Adrenal gland (tissue), 12 donors: ENCODE data around the gene EDA. TPM values are rescaled to one million over a fixed set of nuclear protein-coding genes. Genes with fewer than 3 reads are reported as not detected.

Source experiments
- DNase-seq, 7 donors: peaks; one replicate each; pipeline ENCODE4 v3.0.0-alpha.2; 2019 to 2020
- H3K27ac ChIP-seq, 5 donors: fragments of 200-600 bp; sonication (generic) in 4 of 5; 1 replicate in 3 of 5; 2 replicates in 2 of 5; pipeline versions ENCODE4 v1.5.1 to v1.8.0; 2016 to 2020; ENCODE audit warnings: mild to moderate bottlenecking in 1 of 5
- H3K27me3 ChIP-seq: fragments of 200-600 bp; 2 replicates; pipeline ENCODE4 v1.8.0; 2021
- H3K36me3 ChIP-seq, 2 donors: fragments of 200-600 bp; replicated peaks in 1 of 2; 1 replicate in 1 of 2; 2 replicates in 1 of 2; pipeline versions ENCODE4 v1.5.1 to v1.8.0; 2018 to 2022
- H3K4me1 ChIP-seq, 2 donors: fragments of 200-600 bp; replicated peaks in 1 of 2; 1 replicate in 1 of 2; 2 replicates in 1 of 2; pipeline versions ENCODE4 v1.5.1 to v1.8.0; 2018 to 2021
- H3K4me3 ChIP-seq, 4 donors: fragments of 200-600 bp; sonication (generic) in 3 of 4; one replicate each; pipeline ENCODE4 v1.5.1; 2016 to 2018
- H3K9me3 ChIP-seq, 3 donors: fragments of 200-600 bp; sonication (generic) in 1 of 3; replicated peaks in 1 of 3; 1 replicate in 2 of 3; 2 replicates in 1 of 3; pipeline versions ENCODE4 v1.5.1 to v1.8.0; 2016 to 2021
- POLR2A ChIP-seq, 2 donors: fragments of 450-650 bp; IDR thresholded peaks; one replicate each; pipeline ENCODE4 v1.6.1; 2017; ENCODE audit warnings: antibody characterized with exemption in 2 of 2, mild to moderate bottlenecking in 2 of 2, moderate library complexity in 1 of 2
- WGBS, 4 donors: extraction: QIAGEN DNeasy Blood & Tissue Kit in 2 of 4; methylation state at CpG; one replicate each; pipeline versions ENCODE4 v1.1.5 to v1.1.7; 2013 to 2017; 5-methylcytosine and 5-hydroxymethylcytosine counted together
- intact Hi-C, 2 donors: fragments of 100-400 bp; cut with DNase I; formaldehyde crosslinking; loops; one replicate each; pipeline versions ENCODE4 v1.14.1 to v1.15.0; 2022 to 2023
- polyA plus RNA-seq, 3 donors: library from polyadenylated mRNA; stranded (reverse); fragments of 200-250 nt in 2 of 3; fragments of 350-450 nt in 1 of 3; fragmentation: Illumina TruSeq in 1 of 3; extraction: RNeasy Lipid Tissue Mini Kit (QIAGEN cat#74804) in 1 of 3; gene quantifications; one replicate each; pipeline ENCODE4 v1.2.3, GENCODE V29; 2013 to 2014
- total RNA-seq, 9 donors: library from RNA; depleted of rRNA in 4 of 9; stranded (reverse); fragments of >200 nt in 4 of 9; fragments of 120-200 nt in 1 of 9; fragmentation: NEBNext Ultra II Directional in 1 of 9; extraction: Animal tissue kit (Norgen Biotek cat#: 25700) in 1 of 9; gene quantifications; one replicate each; pipeline versions ENCODE4 v1.1.0 to v1.2.4, GENCODE V29; 2013 to 2023
- TF ChIP-seq, protein P1 (sequence below), 6 experiments: fragments of 450-650 bp in 4 of 6; fragments of 200-600 bp in 2 of 6; sonication (generic) in 1 of 6; IDR thresholded peaks; 1 replicate in 5 of 6; 2 replicates in 1 of 6; pipeline versions ENCODE4 v1.5.1 to v1.8.0; 2016 to 2021; ENCODE audit warnings: antibody characterized with exemption in 6 of 6, mild to moderate bottlenecking in 2 of 6, moderate library complexity in 1 of 6
- donor health status: healthy with polysubstance abuse.
- donor health status: Bipolar disorder and iron deficiency.
- donor health status: DM: yes; HTN: yes; CAD: no.
- donor health status: DM: no; HTN: no; CAD: no.
- donor health status: DM: no; HTN: no; CAD: no.
- donor health status: DM: yes; HTN: yes; CAD: no.

Gene EDA
- total and polyA plus RNA-seq, 12 donors, result 5.6 to 28.7 (median 17.2) TPM

DNA sequence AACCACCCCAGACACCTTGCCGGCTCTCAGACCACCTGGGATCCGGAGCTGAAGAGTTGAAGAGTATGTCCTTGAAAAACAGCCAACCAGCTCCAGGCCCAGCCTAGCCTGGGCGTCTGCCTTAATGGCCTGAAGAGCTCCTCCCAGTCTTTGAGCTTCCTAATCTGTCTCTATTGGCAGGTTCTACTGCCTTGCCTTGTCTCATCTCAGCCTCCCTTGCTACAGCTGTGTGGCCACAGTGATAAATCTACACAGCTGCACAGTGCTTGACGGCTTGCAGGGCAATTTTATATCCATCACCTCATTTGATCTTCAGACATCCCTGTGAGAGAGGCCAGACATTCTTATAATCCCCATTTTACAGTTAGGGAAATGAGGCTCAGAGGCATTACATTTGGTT lies 413.9 kb downstream of the EDA start:
- H3K4me3 ChIP-seq, result no peak overlapping the region
- H3K27me3 ChIP-seq, result peaks cover 10% of the 10 kb centered on the region
- WGBS, 4 donors, result 29 to 67% (median 52%) methylated on average over 1 to 4 of the region's 4 CpGs
- intact Hi-C loops, result loop anchor here in 1 of 2 donors (5.0 to 10.0 kb wide), 2 partner anchors 65 to 493 kb away; no protein-coding TSS in a partner anchor
- H3K4me1 ChIP-seq, result no peaks in the 10 kb centered on the region
- H3K9me3 ChIP-seq, result no peaks in the 10 kb centered on the region
- no peaks in the 10 kb centered on the region for H3K36me3 ChIP-seq
- TF ChIP-seq POLR2A (IDR thresholded peaks at IDR 0.05), result no peak
- TF ChIP-seq, protein P1, sequence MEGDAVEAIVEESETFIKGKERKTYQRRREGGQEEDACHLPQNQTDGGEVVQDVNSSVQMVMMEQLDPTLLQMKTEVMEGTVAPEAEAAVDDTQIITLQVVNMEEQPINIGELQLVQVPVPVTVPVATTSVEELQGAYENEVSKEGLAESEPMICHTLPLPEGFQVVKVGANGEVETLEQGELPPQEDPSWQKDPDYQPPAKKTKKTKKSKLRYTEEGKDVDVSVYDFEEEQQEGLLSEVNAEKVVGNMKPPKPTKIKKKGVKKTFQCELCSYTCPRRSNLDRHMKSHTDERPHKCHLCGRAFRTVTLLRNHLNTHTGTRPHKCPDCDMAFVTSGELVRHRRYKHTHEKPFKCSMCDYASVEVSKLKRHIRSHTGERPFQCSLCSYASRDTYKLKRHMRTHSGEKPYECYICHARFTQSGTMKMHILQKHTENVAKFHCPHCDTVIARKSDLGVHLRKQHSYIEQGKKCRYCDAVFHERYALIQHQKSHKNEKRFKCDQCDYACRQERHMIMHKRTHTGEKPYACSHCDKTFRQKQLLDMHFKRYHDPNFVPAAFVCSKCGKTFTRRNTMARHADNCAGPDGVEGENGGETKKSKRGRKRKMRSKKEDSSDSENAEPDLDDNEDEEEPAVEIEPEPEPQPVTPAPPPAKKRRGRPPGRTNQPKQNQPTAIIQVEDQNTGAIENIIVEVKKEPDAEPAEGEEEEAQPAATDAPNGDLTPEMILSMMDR (IDR thresholded peaks at IDR 0.05), result no peak
- DNase-seq, result no peak
- H3K27ac ChIP-seq, result no peak overlapping the region

DNA sequence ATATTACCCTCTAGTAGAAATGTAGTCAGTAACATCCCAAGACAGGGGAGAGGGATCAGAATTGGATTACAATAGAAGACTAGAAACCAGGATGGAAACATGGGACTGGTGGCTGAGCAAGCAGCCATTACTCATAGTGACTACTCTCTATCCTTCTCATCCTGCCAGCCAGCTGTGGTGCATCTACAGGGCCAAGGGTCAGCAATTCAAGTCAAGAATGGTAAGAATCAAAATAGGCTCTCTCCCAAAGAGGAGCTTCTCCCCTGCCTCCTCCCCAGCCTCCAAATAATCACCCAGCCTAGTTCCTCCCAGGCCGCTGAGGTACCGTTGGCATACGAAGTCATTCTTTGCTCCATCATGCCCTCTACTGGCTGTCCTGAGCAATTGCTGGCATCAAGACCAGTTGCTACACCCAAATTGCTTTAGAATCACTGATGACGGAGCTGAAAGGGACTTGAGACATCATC lies 414.4 kb downstream of the EDA start:
- no peaks in the 10 kb centered on the region for H3K4me1 ChIP-seq
- peak; percentile 32 to 65 (median 40) for DNase-seq
- H3K36me3 ChIP-seq, result no peaks in the 10 kb centered on the region
- intact Hi-C loops, result loop anchor here in 1 of 2 donors (5.0 to 10.0 kb wide), 2 partner anchors 64 to 493 kb away; no protein-coding TSS in a partner anchor
- no peak for TF ChIP-seq POLR2A (IDR thresholded peaks at IDR 0.05)
- TF ChIP-seq, protein P1 (IDR thresholded peaks at IDR 0.05), result peak; percentile 57 to 84 (median 70)
- 6 to 13% (median 11%) methylated on average over 4 of the region's 4 CpGs; no CpG with 5 or more reads in 1 of the 4 donors for WGBS, 4 donors
- H3K27me3 ChIP-seq, result peaks cover 10% of the 10 kb centered on the region
- no peaks in the 10 kb centered on the region for H3K9me3 ChIP-seq
- H3K27ac ChIP-seq, result no peak overlapping the region
- no peak overlapping the region for H3K4me3 ChIP-seq

DNA sequence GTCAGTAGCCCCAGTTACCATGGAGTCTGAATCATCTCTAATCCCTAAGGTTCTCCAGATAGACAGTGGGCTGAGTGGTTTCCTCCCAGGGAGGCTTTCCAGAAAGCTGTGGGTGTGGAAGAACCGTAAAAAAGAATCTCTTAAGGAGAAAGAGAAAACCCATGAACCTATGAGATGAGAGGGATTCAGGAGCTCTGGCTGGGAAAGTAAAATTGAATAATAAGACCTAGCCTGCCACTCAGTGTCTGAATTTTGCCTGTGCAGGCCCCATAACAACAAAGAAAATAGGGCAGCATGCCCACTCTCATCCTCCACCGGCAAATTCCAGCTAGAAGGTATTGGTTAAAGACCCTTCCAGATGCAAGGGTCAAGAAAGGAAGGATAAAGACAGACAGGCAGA lies 416.9 kb downstream of the EDA start:
- intact Hi-C loops, result loop anchor here in 1 of 2 donors (5.0 to 10.0 kb wide), 2 partner anchors 62 to 495 kb away; no protein-coding TSS in a partner anchor
- Histone ChIP-seq H3K36me3 (no peaks in the 10 kb centered on the region), H3K9me3 (no peaks in the 10 kb centered on the region), H3K4me3 (no peak overlapping the region), H3K27ac (no peak overlapping the region), H3K27me3 (peaks cover 10% of the 10 kb centered on the region), H3K4me1 (no peaks in the 10 kb centered on the region)
- WGBS, 4 donors, result 56 to 83% (median 61%) methylated on average over 2 of the region's 2 CpGs
- TF ChIP-seq, protein P1 (IDR thresholded peaks at IDR 0.05), result no peak
- TF ChIP-seq POLR2A (IDR thresholded peaks at IDR 0.05), result no peak
- no peak for DNase-seq

DNA sequence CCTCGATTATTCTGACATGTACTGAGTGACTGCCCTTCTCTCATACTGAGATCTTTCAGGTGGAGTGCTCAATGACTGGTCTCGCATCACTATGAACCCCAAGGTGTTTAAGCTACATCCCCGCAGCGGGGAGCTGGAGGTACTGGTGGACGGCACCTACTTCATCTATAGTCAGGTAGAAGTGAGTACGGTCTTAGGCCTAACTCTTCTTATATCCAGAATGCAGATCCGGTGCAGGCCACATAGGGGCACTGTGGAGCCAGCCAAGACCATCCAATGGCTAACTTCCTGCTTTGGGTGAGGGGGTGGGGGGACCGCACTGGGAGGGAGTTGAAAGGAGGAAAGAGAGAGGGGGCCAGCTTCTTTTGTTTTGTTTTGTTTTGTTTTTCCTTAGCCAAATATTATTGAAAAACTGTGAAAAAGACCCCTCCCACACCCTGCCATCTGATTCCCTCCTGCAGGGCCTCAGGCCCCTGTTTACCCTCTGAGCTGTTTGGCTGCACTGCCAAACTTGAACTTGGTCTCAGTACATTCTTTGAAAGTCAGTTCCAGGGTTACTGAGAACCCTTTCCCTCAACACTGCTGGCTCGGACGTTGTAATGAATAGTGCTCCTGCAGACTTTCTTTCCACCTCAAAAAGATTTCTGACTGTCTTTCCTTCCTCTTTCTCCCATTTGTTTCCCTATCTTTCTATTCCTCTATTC lies 417.6 kb downstream of the EDA start:
- 58 to 76% (median 66%) methylated on average over 9 to 10 of the region's 10 CpGs for WGBS, 4 donors
- Histone ChIP-seq H3K4me1 (no peaks in the 10 kb centered on the region), H3K4me3 (no peak overlapping the region), H3K9me3 (no peaks in the 10 kb centered on the region), H3K27me3 (peaks cover 10% of the 10 kb centered on the region), H3K27ac (no peak overlapping the region), H3K36me3 (no peaks in the 10 kb centered on the region)
- TF ChIP-seq, protein P1 (IDR thresholded peaks at IDR 0.05), result peak in 5 of 6 experiments; percentile 8 to 47 (median 35)
- TF ChIP-seq POLR2A (IDR thresholded peaks at IDR 0.05), result no peak
- peak in 1 of 7 donors; percentile 9 for DNase-seq
- intact Hi-C loops, result loop anchor here in 1 of 2 donors (5.0 to 10.0 kb wide), 2 partner anchors 61 to 496 kb away; no protein-coding TSS in a partner anchor
